H1 (cell line): ENCODE measurements around the gene PTPRD.

ENCODE experiments used
- ASH2L ChIP-seq: fragments of 200-600, 300-600 bp; sonication (generic); IDR thresholded peaks from one replicate; pipeline ENCODE4 v1.7.1; 2017; ENCODE audit warnings: low read length
- CBX8 ChIP-seq: fragments of 300-800, 300-1000 bp; sonication (generic); IDR thresholded peaks from 2 replicates; pipeline ENCODE4 v1.7.1; 2016; ENCODE audit warnings: low read depth, low read length, borderline replicate concordance
- CTCF ChIP-seq, 3 experiments: IDR thresholded peaks; 1 replicate in 2 of 3; 2 replicates in 1 of 3; pipeline versions ENCODE4 v1.5.1 to v1.6.1; 2011; ENCODE audit warnings: low read length in 3 of 3, mild to moderate bottlenecking in 3 of 3, inconsistent platforms in 2 of 3, low read depth in 1 of 3, moderate library complexity in 1 of 3; ENCODE audit not compliant: insufficient read depth in 1 of 3; ENCODE audit errors: control extremely low read depth in 1 of 3
- EGR1 ChIP-seq: IDR thresholded peaks from 2 replicates; pipeline ENCODE4 v1.6.1; 2011; ENCODE audit warnings: low read depth, low read length, borderline replicate concordance
- EP300 ChIP-seq, 2 experiments: IDR thresholded peaks; 1 replicate in 1 of 2; 2 replicates in 1 of 2; pipeline ENCODE4 v1.6.1; 2011 to 2012; ENCODE audit warnings: low read depth in 2 of 2, low read length in 2 of 2, mild to moderate bottlenecking in 2 of 2, borderline replicate concordance in 1 of 2, inconsistent platforms in 1 of 2, moderate library complexity in 1 of 2
- HDAC6 ChIP-seq: IDR thresholded peaks from one replicate; pipeline ENCODE4 v1.7.1; 2012; ENCODE audit warnings: low read depth, mild to moderate bottlenecking, inconsistent platforms, low read length, moderate library complexity
- MAFK ChIP-seq: IDR thresholded peaks from 2 replicates; pipeline ENCODE4 v1.6.1; 2012; ENCODE audit warnings: low read depth, mild to moderate bottlenecking, improper control_type of control experiment, low read length
- NRF1 ChIP-seq: IDR thresholded peaks from 2 replicates; pipeline ENCODE4 v1.6.1; 2011; ENCODE audit warnings: mild to moderate bottlenecking, low read depth, low read length, improper control_type of control experiment
- POLR2A ChIP-seq, 2 experiments: IDR thresholded peaks; 1 replicate in 1 of 2; 2 replicates in 1 of 2; pipeline ENCODE4 v1.6.1; 2011; ENCODE audit warnings: low read depth in 2 of 2, low read length in 2 of 2, mild to moderate bottlenecking in 2 of 2; ENCODE audit errors: control extremely low read depth in 1 of 2
- SP4 ChIP-seq: IDR thresholded peaks from 2 replicates; pipeline ENCODE4 v1.6.1; 2012; ENCODE audit warnings: low read length, inconsistent platforms
- SUZ12 ChIP-seq: fragments of 200-600 bp; sonication (generic); IDR thresholded peaks from 2 replicates; pipeline ENCODE4 v1.6.1; 2012; ENCODE audit warnings: mild to moderate bottlenecking, inconsistent platforms, low read length, moderate library complexity, mixed read lengths
- TCF12 ChIP-seq: IDR thresholded peaks from 2 replicates; pipeline ENCODE4 v1.6.1; 2011; ENCODE audit warnings: low read depth, mild to moderate bottlenecking, low read length
- TF ChIP-seq, protein P1 (sequence below): fragments of 300-600 bp; sonication (generic); IDR thresholded peaks from 2 replicates; pipeline ENCODE4 v1.7.1; 2012; ENCODE audit warnings: low read length, moderate library complexity, mild to moderate bottlenecking, inconsistent platforms; ENCODE audit not compliant: insufficient replicate concordance

DNA sequence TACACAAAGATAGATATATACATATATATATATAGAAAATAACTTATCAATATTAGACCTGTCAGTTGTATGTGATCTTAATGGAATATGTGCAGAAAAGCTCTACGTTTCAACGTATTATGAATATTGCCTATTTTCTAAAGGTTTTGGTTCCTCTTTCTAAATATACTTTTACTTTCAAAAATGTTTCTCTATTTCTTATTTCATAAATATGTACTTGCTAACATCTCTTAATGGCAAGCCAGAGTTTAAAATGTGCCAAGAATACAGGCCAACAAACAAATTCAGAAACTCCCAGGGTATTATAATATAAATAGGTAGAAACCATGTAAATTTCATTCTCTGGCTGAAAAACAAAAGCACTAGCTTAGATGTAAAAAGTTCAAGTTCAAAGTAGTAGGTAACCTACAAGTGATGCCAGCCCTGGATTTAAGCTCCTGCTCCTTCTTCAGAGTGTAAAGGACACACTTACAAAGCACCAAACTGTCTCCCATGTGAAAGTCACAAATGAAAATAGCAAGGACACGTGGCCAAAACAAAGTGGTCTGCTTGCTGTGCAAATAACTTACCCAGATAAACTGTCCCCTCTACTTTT lies 2128.1 kb downstream of the PTPRD start:
- TF ChIP-seq HDAC6 (no peak), POLR2A (IDR thresholded peaks at IDR 0.05; ENCODE audit: control extremely low read depth in 1 of 2, low read depth in 2 of 2, low read length in 2 of 2) (no peak), SP4 (no peak), CTCF (IDR thresholded peaks at IDR 0.05; ENCODE audit: control extremely low read depth in 1 of 3, insufficient read depth in 1 of 3, low read depth in 1 of 3, low read length in 3 of 3) (no peak), TCF12 (no peak), EP300 (IDR thresholded peaks at IDR 0.05; ENCODE audit: borderline replicate concordance in 1 of 2, low read depth in 2 of 2, low read length in 2 of 2) (no peak), MAFK (no peak), SUZ12 (no peak), EGR1 (no peak), ASH2L (no peak), NRF1 (no peak), CBX8 (no peak)
- TF ChIP-seq, protein P1, sequence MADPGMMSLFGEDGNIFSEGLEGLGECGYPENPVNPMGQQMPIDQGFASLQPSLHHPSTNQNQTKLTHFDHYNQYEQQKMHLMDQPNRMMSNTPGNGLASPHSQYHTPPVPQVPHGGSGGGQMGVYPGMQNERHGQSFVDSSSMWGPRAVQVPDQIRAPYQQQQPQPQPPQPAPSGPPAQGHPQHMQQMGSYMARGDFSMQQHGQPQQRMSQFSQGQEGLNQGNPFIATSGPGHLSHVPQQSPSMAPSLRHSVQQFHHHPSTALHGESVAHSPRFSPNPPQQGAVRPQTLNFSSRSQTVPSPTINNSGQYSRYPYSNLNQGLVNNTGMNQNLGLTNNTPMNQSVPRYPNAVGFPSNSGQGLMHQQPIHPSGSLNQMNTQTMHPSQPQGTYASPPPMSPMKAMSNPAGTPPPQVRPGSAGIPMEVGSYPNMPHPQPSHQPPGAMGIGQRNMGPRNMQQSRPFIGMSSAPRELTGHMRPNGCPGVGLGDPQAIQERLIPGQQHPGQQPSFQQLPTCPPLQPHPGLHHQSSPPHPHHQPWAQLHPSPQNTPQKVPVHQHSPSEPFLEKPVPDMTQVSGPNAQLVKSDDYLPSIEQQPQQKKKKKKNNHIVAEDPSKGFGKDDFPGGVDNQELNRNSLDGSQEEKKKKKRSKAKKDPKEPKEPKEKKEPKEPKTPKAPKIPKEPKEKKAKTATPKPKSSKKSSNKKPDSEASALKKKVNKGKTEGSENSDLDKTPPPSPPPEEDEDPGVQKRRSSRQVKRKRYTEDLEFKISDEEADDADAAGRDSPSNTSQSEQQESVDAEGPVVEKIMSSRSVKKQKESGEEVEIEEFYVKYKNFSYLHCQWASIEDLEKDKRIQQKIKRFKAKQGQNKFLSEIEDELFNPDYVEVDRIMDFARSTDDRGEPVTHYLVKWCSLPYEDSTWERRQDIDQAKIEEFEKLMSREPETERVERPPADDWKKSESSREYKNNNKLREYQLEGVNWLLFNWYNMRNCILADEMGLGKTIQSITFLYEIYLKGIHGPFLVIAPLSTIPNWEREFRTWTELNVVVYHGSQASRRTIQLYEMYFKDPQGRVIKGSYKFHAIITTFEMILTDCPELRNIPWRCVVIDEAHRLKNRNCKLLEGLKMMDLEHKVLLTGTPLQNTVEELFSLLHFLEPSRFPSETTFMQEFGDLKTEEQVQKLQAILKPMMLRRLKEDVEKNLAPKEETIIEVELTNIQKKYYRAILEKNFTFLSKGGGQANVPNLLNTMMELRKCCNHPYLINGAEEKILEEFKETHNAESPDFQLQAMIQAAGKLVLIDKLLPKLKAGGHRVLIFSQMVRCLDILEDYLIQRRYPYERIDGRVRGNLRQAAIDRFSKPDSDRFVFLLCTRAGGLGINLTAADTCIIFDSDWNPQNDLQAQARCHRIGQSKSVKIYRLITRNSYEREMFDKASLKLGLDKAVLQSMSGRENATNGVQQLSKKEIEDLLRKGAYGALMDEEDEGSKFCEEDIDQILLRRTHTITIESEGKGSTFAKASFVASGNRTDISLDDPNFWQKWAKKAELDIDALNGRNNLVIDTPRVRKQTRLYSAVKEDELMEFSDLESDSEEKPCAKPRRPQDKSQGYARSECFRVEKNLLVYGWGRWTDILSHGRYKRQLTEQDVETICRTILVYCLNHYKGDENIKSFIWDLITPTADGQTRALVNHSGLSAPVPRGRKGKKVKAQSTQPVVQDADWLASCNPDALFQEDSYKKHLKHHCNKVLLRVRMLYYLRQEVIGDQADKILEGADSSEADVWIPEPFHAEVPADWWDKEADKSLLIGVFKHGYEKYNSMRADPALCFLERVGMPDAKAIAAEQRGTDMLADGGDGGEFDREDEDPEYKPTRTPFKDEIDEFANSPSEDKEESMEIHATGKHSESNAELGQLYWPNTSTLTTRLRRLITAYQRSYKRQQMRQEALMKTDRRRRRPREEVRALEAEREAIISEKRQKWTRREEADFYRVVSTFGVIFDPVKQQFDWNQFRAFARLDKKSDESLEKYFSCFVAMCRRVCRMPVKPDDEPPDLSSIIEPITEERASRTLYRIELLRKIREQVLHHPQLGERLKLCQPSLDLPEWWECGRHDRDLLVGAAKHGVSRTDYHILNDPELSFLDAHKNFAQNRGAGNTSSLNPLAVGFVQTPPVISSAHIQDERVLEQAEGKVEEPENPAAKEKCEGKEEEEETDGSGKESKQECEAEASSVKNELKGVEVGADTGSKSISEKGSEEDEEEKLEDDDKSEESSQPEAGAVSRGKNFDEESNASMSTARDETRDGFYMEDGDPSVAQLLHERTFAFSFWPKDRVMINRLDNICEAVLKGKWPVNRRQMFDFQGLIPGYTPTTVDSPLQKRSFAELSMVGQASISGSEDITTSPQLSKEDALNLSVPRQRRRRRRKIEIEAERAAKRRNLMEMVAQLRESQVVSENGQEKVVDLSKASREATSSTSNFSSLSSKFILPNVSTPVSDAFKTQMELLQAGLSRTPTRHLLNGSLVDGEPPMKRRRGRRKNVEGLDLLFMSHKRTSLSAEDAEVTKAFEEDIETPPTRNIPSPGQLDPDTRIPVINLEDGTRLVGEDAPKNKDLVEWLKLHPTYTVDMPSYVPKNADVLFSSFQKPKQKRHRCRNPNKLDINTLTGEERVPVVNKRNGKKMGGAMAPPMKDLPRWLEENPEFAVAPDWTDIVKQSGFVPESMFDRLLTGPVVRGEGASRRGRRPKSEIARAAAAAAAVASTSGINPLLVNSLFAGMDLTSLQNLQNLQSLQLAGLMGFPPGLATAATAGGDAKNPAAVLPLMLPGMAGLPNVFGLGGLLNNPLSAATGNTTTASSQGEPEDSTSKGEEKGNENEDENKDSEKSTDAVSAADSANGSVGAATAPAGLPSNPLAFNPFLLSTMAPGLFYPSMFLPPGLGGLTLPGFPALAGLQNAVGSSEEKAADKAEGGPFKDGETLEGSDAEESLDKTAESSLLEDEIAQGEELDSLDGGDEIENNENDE = no peak
